ENCODE results near the gene TTC22. TPM values are rescaled to one million over a fixed set of nuclear protein-coding genes. Genes with fewer than 3 reads are reported as not detected.

The TTC22 gene
- total and polyA plus RNA-seq, 2 donors from 2014 or later, result 9.6 to 16.5 TPM

DNA sequence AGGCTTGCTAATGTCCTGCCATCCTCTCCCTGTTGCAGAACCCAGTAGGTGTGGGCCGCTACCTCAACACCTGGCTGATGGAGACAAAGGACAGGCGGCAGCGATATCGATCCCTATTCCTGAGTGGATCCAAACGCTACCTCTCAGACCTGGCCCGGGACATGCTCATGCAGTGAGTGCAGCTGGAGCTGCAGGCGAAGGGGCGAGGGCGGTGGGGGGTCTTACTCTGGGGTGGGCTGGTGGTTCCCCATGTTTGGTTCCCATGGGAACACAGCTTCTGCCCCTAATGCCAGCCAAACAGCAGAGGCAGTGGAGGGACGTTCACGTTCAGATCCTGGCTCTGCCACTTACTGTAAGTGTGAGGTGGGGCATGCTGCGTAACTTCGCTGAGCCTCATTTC is 15.8 kb upstream of the TTC22 start:
- Histone ChIP-seq H3K27ac (ENCODE audit: low read depth in 2 of 2, low read length in 2 of 2) (no peak overlapping the region), H3K4me3 (ENCODE audit: low read length in 3 of 3) (no peak overlapping the region), H3K9me3 (ENCODE audit: control insufficient read depth in 2 of 3, insufficient read depth in 1 of 3, low read length in 3 of 3) (no peaks in the 10 kb centered on the region), H3K9ac (ENCODE audit: low read length in 3 of 3) (no peak overlapping the region), H3K36me3 (ENCODE audit: control insufficient read depth in 2 of 3, insufficient read depth in 3 of 3, low read length in 3 of 3) (no peaks in the 10 kb centered on the region), H3K27me3 (ENCODE audit: control insufficient read depth, insufficient read depth, low read length) (no peaks in the 10 kb centered on the region), H3K4me1 (ENCODE audit: control insufficient read depth in 2 of 3, insufficient read depth in 2 of 3, low read depth in 1 of 3, low read length in 3 of 3) (no peaks in the 10 kb centered on the region)
- intact Hi-C loops (cut with DNase I), result no loop called here
- no peak for DNase-seq
- TF ChIP-seq CTCF (IDR thresholded peaks at IDR 0.05; ENCODE audit: borderline replicate concordance, extremely low read depth, insufficient read depth), result no peak
- no peak for FAIRE-seq

GRCh38 chr1:54816130-54816529 is 15.0 kb upstream of the TTC22 start:
- intact Hi-C loops (cut with DNase I), result no loop called here
- Histone ChIP-seq H3K4me1 (ENCODE audit: control insufficient read depth in 2 of 3, insufficient read depth in 2 of 3, low read depth in 1 of 3, low read length in 3 of 3) (no peaks in the 10 kb centered on the region), H3K36me3 (ENCODE audit: control insufficient read depth in 2 of 3, insufficient read depth in 3 of 3, low read length in 3 of 3) (no peaks in the 10 kb centered on the region), H3K9me3 (ENCODE audit: control insufficient read depth in 2 of 3, insufficient read depth in 1 of 3, low read length in 3 of 3) (no peaks in the 10 kb centered on the region), H3K4me3 (ENCODE audit: low read length in 3 of 3) (no peak overlapping the region), H3K27ac (ENCODE audit: low read depth in 2 of 2, low read length in 2 of 2) (no peak overlapping the region), H3K27me3 (ENCODE audit: control insufficient read depth, insufficient read depth, low read length) (no peaks in the 10 kb centered on the region), H3K9ac (ENCODE audit: low read length in 3 of 3) (no peak overlapping the region)
- DNase-seq (peak in 1 of 5 donors; percentile 19), FAIRE-seq (no peak)
- TF ChIP-seq CTCF (IDR thresholded peaks at IDR 0.05; ENCODE audit: borderline replicate concordance, extremely low read depth, insufficient read depth), result no peak

GRCh38 chr1:54815086-54815876 is 14.2 kb upstream of the TTC22 start:
- Histone ChIP-seq H3K4me3 (ENCODE audit: low read length in 3 of 3) (no peak overlapping the region), H3K4me1 (ENCODE audit: control insufficient read depth in 2 of 3, insufficient read depth in 2 of 3, low read depth in 1 of 3, low read length in 3 of 3) (no peaks in the 10 kb centered on the region), H3K36me3 (ENCODE audit: control insufficient read depth in 2 of 3, insufficient read depth in 3 of 3, low read length in 3 of 3) (no peaks in the 10 kb centered on the region), H3K27me3 (ENCODE audit: control insufficient read depth, insufficient read depth, low read length) (no peaks in the 10 kb centered on the region), H3K9ac (ENCODE audit: low read length in 3 of 3) (no peak overlapping the region), H3K9me3 (ENCODE audit: control insufficient read depth in 2 of 3, insufficient read depth in 1 of 3, low read length in 3 of 3) (no peaks in the 10 kb centered on the region), H3K27ac (ENCODE audit: low read depth in 2 of 2, low read length in 2 of 2) (no peak overlapping the region)
- no peak for TF ChIP-seq CTCF (IDR thresholded peaks at IDR 0.05; ENCODE audit: borderline replicate concordance, extremely low read depth, insufficient read depth)
- no peak for FAIRE-seq
- intact Hi-C loops (cut with DNase I), result no loop called here
- no peak for DNase-seq

Data from kidney (tissue), 14 donors.